ENCODE data around the gene CSMD2. TPM values are rescaled to one million over a fixed set of nuclear protein-coding genes. Genes with fewer than 3 reads are reported as not detected.

CSMD2 gene
- total and polyA plus RNA-seq, 4 experiments from 2014 or later: not detected

DNA sequence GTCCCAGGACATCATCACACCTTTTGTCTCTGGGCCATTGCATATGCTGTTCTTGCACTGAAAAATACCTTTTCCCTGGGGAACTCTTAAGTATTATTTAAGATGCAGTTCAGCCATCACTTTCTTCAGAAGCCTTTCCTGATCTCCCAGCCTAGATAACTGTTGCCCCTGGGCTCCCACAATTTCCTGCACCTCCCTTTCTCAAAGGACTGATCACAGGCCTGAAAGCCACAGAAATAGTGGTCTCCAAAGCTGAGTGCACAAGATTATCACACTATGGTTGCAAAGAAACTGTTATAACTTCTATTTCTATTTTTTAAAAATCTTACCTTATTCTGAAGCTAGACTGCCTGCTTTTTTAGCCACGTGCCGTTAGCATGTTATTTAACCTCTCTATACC is 695.3 kb downstream of the CSMD2 start:
- H3K27ac ChIP-seq (ENCODE audit: low read depth, low read length): no peak overlapping the region
- intact Hi-C loops (cut with micrococcal nuclease): loop anchor here (1.0 to 5.0 kb wide), 2 partner anchors 174 to 342 kb away; no protein-coding TSS in a partner anchor
- CTCF ChIA-PET (ENCODE audit: partially characterized antibody): interaction anchor here (1.5 to 3.5 kb wide), 2 partner anchors 28 to 173 kb away, joined by 3 to 46 read pairs; no protein-coding TSS in a partner anchor
- H3K36me3 ChIP-seq (ENCODE audit: insufficient read depth, low read length): no peaks in the 10 kb centered on the region
- no peak for DNase-seq
- Mint-ChIP-seq H3K27me3 (no peaks in the 10 kb centered on the region), H3K27ac (no peak overlapping the region), H3K9me3 (no peaks in the 10 kb centered on the region), H3K4me3 (no peak overlapping the region), H3K4me1 (peaks cover 19 to 34% (median 27%) of the 10 kb centered on the region in 4 donors), H3K36me3 (no peaks in the 10 kb centered on the region)
- H3K4me1 ChIP-seq (ENCODE audit: insufficient read depth, low read length): peaks cover 17% of the 10 kb centered on the region
- POLR2A ChIA-PET (ENCODE audit: partially characterized antibody): no interaction called here
- no peaks in the 10 kb centered on the region for H3K27me3 ChIP-seq (ENCODE audit: insufficient read depth, low read length)
- H3K9me3 ChIP-seq (ENCODE audit: control insufficient read depth in 1 of 2, low read length in 2 of 2): no peaks in the 10 kb centered on the region
- H3K4me3 ChIP-seq (ENCODE audit: low read length in 2 of 2): no peak overlapping the region

DNA sequence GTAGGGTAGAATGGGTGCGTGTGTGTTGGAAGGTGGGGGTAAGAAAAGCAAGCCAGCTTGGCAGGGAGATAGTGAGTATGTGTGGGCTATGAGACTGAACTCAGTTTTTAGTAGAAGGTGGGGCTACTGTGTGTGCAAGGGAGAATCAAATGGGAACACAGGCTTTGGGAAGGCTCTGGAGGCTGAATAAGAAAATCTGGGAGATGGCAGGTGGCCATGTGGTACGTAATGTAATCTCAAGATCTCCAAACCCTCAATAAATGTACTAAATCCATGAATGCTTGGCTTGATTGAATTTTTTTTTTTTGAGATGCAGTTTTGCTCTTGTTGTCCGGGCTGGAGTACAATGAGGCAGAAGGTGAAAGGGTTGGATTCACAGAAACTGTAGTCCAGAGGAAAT is 696.1 kb downstream of the CSMD2 start:
- H3K4me3 ChIP-seq (ENCODE audit: low read length in 2 of 2): no peak overlapping the region
- no peak for DNase-seq
- no peaks in the 10 kb centered on the region for H3K36me3 Mint-ChIP-seq
- POLR2A ChIA-PET (ENCODE audit: partially characterized antibody): no interaction called here
- peaks cover 19 to 34% (median 27%) of the 10 kb centered on the region in 4 donors for H3K4me1 Mint-ChIP-seq
- CTCF ChIA-PET (ENCODE audit: partially characterized antibody): interaction anchor here (0.6 to 2.4 kb wide), 3 partner anchors 27 to 173 kb away, joined by 3 to 7 read pairs (median 3); no protein-coding TSS in a partner anchor
- H3K27me3 Mint-ChIP-seq: no peaks in the 10 kb centered on the region
- H3K4me3 Mint-ChIP-seq: no peak overlapping the region
- no peak overlapping the region for H3K27ac ChIP-seq (ENCODE audit: low read depth, low read length)
- H3K27me3 ChIP-seq (ENCODE audit: insufficient read depth, low read length): no peaks in the 10 kb centered on the region
- H3K9me3 Mint-ChIP-seq: no peaks in the 10 kb centered on the region
- H3K27ac Mint-ChIP-seq: no peak overlapping the region
- intact Hi-C loops (cut with micrococcal nuclease): no loop called here
- H3K9me3 ChIP-seq (ENCODE audit: control insufficient read depth in 1 of 2, low read length in 2 of 2): no peaks in the 10 kb centered on the region
- H3K4me1 ChIP-seq (ENCODE audit: insufficient read depth, low read length): peaks cover 17% of the 10 kb centered on the region
- H3K36me3 ChIP-seq (ENCODE audit: insufficient read depth, low read length): no peaks in the 10 kb centered on the region

DNA sequence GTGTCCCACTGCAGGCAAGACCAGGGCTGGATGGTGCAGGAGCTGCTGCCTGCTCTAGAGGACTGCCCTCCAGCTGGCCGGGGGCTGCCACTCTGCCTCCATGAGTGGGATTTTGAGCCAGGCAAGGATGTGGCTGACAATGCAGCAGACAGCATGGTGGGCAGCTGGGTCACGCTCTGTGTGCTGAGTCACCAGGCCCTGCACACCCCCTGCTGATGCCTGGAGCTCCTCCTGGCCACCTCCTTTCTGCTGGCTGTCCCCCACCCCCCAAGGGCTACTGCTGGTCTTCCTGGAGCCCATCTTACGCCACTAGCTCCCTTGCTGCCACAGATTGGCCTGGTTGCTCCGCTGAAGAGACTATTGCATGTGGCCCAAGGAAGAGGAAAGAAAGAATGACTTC is 696.5 kb downstream of the CSMD2 start:
- no peaks in the 10 kb centered on the region for H3K9me3 ChIP-seq (ENCODE audit: control insufficient read depth in 1 of 2, low read length in 2 of 2)
- no peaks in the 10 kb centered on the region for H3K36me3 ChIP-seq (ENCODE audit: insufficient read depth, low read length)
- Mint-ChIP-seq H3K4me3 (no peak overlapping the region), H3K4me1 (peaks cover 19 to 32% (median 26%) of the 10 kb centered on the region in 4 donors), H3K9me3 (no peaks in the 10 kb centered on the region), H3K36me3 (no peaks in the 10 kb centered on the region), H3K27ac (no peak overlapping the region), H3K27me3 (no peaks in the 10 kb centered on the region)
- DNase-seq: no peak
- peaks cover 17% of the 10 kb centered on the region for H3K4me1 ChIP-seq (ENCODE audit: insufficient read depth, low read length)
- H3K27me3 ChIP-seq (ENCODE audit: insufficient read depth, low read length): no peaks in the 10 kb centered on the region
- H3K27ac ChIP-seq (ENCODE audit: low read depth, low read length): no peak overlapping the region
- CTCF ChIA-PET (ENCODE audit: partially characterized antibody): interaction anchor here (0.6 to 2.4 kb wide), 3 partner anchors 27 to 173 kb away, joined by 3 to 7 read pairs (median 3); no protein-coding TSS in a partner anchor
- H3K4me3 ChIP-seq (ENCODE audit: low read length in 2 of 2): no peak overlapping the region
- intact Hi-C loops (cut with micrococcal nuclease): no loop called here
- POLR2A ChIA-PET (ENCODE audit: partially characterized antibody): no interaction called here

DNA sequence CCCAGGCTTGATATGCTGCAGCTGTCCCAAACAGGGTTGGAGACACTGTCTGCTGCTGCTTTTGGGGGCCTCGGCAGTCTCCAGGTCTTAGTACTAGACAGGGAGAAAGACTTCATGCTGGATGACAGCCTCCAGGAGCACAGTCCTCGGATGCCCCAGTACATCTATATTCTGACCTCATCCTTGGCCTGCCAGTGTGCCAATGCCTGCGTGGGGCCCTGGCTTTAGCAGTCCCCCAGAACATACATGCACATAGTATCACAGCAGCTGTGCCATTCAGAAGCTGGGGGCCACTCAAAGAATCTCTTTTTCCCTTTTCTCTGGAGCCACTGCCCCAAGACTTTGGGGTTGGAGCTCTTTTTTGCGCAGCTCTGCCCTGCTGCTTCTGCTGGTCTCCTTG is 697.0 kb downstream of the CSMD2 start:
- Histone ChIP-seq H3K4me3 (ENCODE audit: low read length in 2 of 2) (no peak overlapping the region), H3K27ac (ENCODE audit: low read depth, low read length) (no peak overlapping the region), H3K27me3 (ENCODE audit: insufficient read depth, low read length) (no peaks in the 10 kb centered on the region), H3K9me3 (ENCODE audit: control insufficient read depth in 1 of 2, low read length in 2 of 2) (no peaks in the 10 kb centered on the region), H3K36me3 (ENCODE audit: insufficient read depth, low read length) (no peaks in the 10 kb centered on the region), H3K4me1 (ENCODE audit: insufficient read depth, low read length) (peaks cover 13% of the 10 kb centered on the region)
- CTCF ChIA-PET (ENCODE audit: partially characterized antibody): interaction anchor here (2.4 kb wide), 1 partner anchor 172 kb away, joined by 7 read pairs; no protein-coding TSS in a partner anchor
- POLR2A ChIA-PET (ENCODE audit: partially characterized antibody): no interaction called here
- Mint-ChIP-seq H3K9me3 (no peaks in the 10 kb centered on the region), H3K4me1 (peaks cover 17 to 27% (median 22%) of the 10 kb centered on the region in 4 donors), H3K27ac (no peak overlapping the region), H3K4me3 (no peak overlapping the region), H3K27me3 (no peaks in the 10 kb centered on the region), H3K36me3 (no peaks in the 10 kb centered on the region)
- no peak for DNase-seq
- intact Hi-C loops (cut with micrococcal nuclease): no loop called here

DNA sequence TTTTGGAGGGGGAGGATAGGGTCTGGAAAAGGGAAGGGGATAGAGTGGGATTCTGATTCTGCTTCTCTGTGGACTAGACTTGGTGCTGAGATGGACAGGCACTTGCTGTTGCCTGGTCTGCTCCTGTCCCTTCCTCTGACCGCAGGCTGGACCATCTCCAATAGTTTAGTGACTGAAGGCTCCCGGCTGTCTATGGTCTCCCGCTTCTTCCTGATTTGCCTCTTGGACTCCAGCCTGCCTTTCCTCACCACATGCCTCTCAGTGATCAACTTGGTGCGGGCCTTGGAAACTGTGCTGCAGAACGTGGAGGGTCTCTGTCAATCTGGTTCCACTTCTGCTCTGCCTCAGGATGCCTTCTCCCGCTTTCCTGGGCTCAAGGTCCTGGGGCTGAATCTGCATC is 698.9 kb downstream of the CSMD2 start:
- no peak for DNase-seq
- Histone ChIP-seq H3K4me1 (ENCODE audit: insufficient read depth, low read length) (peaks cover 3% of the 10 kb centered on the region), H3K27me3 (ENCODE audit: insufficient read depth, low read length) (no peaks in the 10 kb centered on the region), H3K27ac (ENCODE audit: low read depth, low read length) (no peak overlapping the region), H3K4me3 (ENCODE audit: low read length in 2 of 2) (no peak overlapping the region), H3K9me3 (ENCODE audit: control insufficient read depth in 1 of 2, low read length in 2 of 2) (no peaks in the 10 kb centered on the region), H3K36me3 (ENCODE audit: insufficient read depth, low read length) (no peaks in the 10 kb centered on the region)
- intact Hi-C loops (cut with micrococcal nuclease): no loop called here
- Mint-ChIP-seq H3K4me3 (no peak overlapping the region), H3K27me3 (no peaks in the 10 kb centered on the region), H3K27ac (no peak overlapping the region), H3K36me3 (no peaks in the 10 kb centered on the region), H3K9me3 (no peaks in the 10 kb centered on the region), H3K4me1 (peaks cover 6 to 9% (median 7%) of the 10 kb centered on the region in 4 donors)
- ChIA-PET CTCF (ENCODE audit: partially characterized antibody) (no interaction called here), POLR2A (ENCODE audit: partially characterized antibody) (no interaction called here)

DNA sequence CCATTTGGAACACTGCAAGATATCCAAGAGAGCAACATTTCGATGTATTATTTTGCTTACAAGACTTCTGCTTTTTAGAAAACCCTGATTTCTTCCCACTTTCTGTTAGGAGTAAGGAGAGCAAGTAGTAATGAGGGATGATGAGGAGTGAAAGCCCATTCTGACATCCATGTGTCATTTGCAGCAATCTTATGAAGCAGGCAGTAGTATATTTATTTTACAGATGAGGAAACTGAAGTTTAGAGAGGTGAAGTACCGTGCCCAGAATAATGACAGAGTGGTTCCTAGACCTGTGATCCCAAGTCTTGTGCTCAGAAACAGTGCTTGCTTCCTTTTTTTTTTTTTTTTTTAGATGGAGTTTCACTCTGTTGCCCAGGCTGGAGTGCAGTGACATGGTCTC is 699.7 kb downstream of the CSMD2 start:
- no peaks in the 10 kb centered on the region for H3K27me3 ChIP-seq (ENCODE audit: insufficient read depth, low read length)
- no peak for DNase-seq
- ChIA-PET POLR2A (ENCODE audit: partially characterized antibody) (no interaction called here), CTCF (ENCODE audit: partially characterized antibody) (no interaction called here)
- H3K36me3 ChIP-seq (ENCODE audit: insufficient read depth, low read length): no peaks in the 10 kb centered on the region
- no peak overlapping the region for H3K4me3 ChIP-seq (ENCODE audit: low read length in 2 of 2)
- Mint-ChIP-seq H3K27ac (no peak overlapping the region), H3K36me3 (no peaks in the 10 kb centered on the region), H3K27me3 (no peaks in the 10 kb centered on the region), H3K9me3 (no peaks in the 10 kb centered on the region), H3K4me1 (peaks cover under 1 to 2% (median 2%) of the 10 kb centered on the region in 4 donors), H3K4me3 (no peak overlapping the region)
- H3K4me1 ChIP-seq (ENCODE audit: insufficient read depth, low read length): peaks cover 3% of the 10 kb centered on the region
- intact Hi-C loops (cut with micrococcal nuclease): no loop called here
- H3K9me3 ChIP-seq (ENCODE audit: control insufficient read depth in 1 of 2, low read length in 2 of 2): no peaks in the 10 kb centered on the region
- no peak overlapping the region for H3K27ac ChIP-seq (ENCODE audit: low read depth, low read length)

DNA sequence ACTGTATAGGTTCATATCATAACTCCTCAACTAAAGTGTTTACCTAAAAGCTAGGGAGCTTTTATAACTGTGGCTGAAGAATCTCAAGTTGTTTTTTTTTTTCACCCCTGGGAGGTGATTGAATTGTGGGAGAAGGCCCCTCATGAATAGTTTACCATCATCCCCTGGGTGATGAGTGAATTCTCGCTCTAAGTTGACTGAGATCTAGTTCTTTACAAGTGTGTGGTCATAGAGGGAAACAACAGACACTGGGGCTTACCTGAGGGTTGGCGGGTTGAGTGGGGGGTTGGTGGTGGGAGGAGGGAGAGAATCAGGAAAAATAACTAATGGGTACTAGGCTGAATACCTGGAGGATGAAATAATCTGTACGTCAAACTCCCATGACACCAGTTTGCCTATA is 700.5 kb downstream of the CSMD2 start:
- H3K9me3 ChIP-seq (ENCODE audit: control insufficient read depth in 1 of 2, low read length in 2 of 2): no peaks in the 10 kb centered on the region
- intact Hi-C loops (cut with micrococcal nuclease): no loop called here
- no peaks in the 10 kb centered on the region for H3K4me1 ChIP-seq (ENCODE audit: insufficient read depth, low read length)
- H3K27me3 Mint-ChIP-seq: no peaks in the 10 kb centered on the region
- H3K36me3 Mint-ChIP-seq: no peaks in the 10 kb centered on the region
- no peak overlapping the region for H3K4me3 ChIP-seq (ENCODE audit: low read length in 2 of 2)
- H3K27ac ChIP-seq (ENCODE audit: low read depth, low read length): no peak overlapping the region
- no peaks in the 10 kb centered on the region for H3K4me1 Mint-ChIP-seq
- ChIA-PET POLR2A (ENCODE audit: partially characterized antibody) (no interaction called here), CTCF (ENCODE audit: partially characterized antibody) (no interaction called here)
- no peak overlapping the region for H3K27ac Mint-ChIP-seq
- no peaks in the 10 kb centered on the region for H3K9me3 Mint-ChIP-seq
- no peaks in the 10 kb centered on the region for H3K36me3 ChIP-seq (ENCODE audit: insufficient read depth, low read length)
- H3K27me3 ChIP-seq (ENCODE audit: insufficient read depth, low read length): no peaks in the 10 kb centered on the region
- H3K4me3 Mint-ChIP-seq: no peak overlapping the region
- DNase-seq: no peak
